Osteoblast (primary cell): ENCODE results near the gene RAD51B. TPM values are rescaled to one million over a fixed set of nuclear protein-coding genes. Genes with fewer than 3 reads are reported as not detected.

Experiments used
- DNase-seq: peaks from one replicate; pipeline ENCODE4 v3.0.0; 2011; ENCODE audit warnings: low spot score, mixed read lengths; ENCODE audit not compliant: insufficient read length; ENCODE audit errors: missing footprints
- H2AFZ ChIP-seq: 2 replicates; pipeline ENCODE4 v1.6.0; 2011; ENCODE audit warnings: mild to moderate bottlenecking, low read length
- H3K27ac ChIP-seq: 2 replicates; pipeline ENCODE4 v1.5.1; 2011; ENCODE audit warnings: mild to moderate bottlenecking, low read depth, low read length, moderate library complexity
- H3K27me3 ChIP-seq: 2 replicates; pipeline ENCODE4 v1.6.0; 2012; ENCODE audit warnings: mild to moderate bottlenecking, control low read depth, inconsistent platforms, low read length, moderate library complexity; ENCODE audit not compliant: insufficient read depth
- H3K36me3 ChIP-seq: 2 replicates; pipeline ENCODE4 v1.5.1; 2011; ENCODE audit warnings: mild to moderate bottlenecking, low read length, control low read depth, moderate library complexity; ENCODE audit not compliant: insufficient read depth
- H3K4me1 ChIP-seq: 2 replicates; pipeline ENCODE4 v1.5.1; 2011; ENCODE audit warnings: mild to moderate bottlenecking, low read length, control low read depth, moderate library complexity; ENCODE audit not compliant: insufficient read depth
- H3K4me2 ChIP-seq: 2 replicates; pipeline ENCODE4 v1.6.0; 2011; ENCODE audit warnings: mild to moderate bottlenecking, low read length; ENCODE audit not compliant: insufficient read depth
- H3K4me3 ChIP-seq: fragments of 200-600 bp; sonication (generic); 3 replicates; pipeline ENCODE4 v1.5.1; 2012; ENCODE audit warnings: mild to moderate bottlenecking, low read length, inconsistent platforms; ENCODE audit not compliant: insufficient read depth
- H3K79me2 ChIP-seq: 2 replicates; pipeline ENCODE4 v1.6.0; 2012; ENCODE audit warnings: mild to moderate bottlenecking, low read length, control low read depth, inconsistent platforms; ENCODE audit not compliant: insufficient read depth
- H3K9me3 ChIP-seq: 2 replicates; pipeline ENCODE4 v1.5.1; 2011; ENCODE audit warnings: low read depth, low read length, control low read depth
- H4K20me1 ChIP-seq: 2 replicates; pipeline ENCODE4 v1.6.0; 2012; ENCODE audit warnings: mild to moderate bottlenecking, low read length, control low read depth; ENCODE audit not compliant: insufficient read depth
- total RNA-seq: library from RNA; depleted of rRNA; stranded (reverse); fragments of >200 nt; gene quantifications from 2 replicates; pipeline ENCODE4 v1.2.3, GENCODE V29; 2012
- TF ChIP-seq, protein P1 (sequence below): IDR thresholded peaks from 2 replicates; pipeline ENCODE4 v1.5.1; 2011; ENCODE audit warnings: mild to moderate bottlenecking, low read depth, low read length, moderate library complexity; ENCODE audit errors: extremely low read depth

RAD51B gene
- total RNA-seq, 1 donor = 13.8 TPM

DNA sequence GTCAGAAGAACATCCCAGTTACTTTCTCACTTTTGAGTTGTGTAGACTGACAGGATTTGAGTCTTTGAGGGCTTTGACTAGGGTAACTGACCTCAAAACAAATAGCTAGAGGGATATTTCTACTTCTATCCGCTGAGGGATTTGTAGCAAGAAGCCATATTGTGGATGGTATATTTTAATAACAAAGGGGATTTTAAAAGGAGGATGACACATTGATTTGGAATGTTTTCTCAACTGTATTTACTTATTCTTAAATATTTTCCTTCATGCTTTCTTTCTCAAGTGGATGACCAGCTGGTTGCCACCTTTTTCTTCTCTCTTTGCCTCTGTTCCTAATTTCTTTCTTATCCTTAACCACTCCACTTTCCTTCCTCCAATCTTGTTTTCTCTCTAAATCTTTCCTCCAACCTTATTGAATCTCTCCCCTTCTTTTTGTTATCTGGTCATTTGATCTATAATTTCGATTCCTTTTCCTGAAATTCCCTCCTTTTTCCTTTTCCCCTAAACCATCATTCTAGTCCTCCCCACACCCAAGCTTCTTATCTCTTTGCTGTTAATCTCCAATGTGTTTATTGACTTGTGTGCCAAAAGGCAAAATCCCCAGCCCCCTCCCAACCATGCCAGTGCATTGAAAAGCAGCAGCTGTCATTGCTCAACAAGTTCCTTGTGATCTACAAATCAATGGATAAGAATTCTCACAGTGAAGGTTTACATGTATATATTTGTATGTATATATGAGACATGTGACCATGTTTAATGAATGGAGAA is 411.6 kb downstream of the RAD51B start:
- H3K4me2 ChIP-seq = peak overlapping the region; percentile 59
- no peaks in the 10 kb centered on the region for H3K36me3 ChIP-seq
- peak overlapping the region; percentile 94 for H3K27ac ChIP-seq
- H3K4me3 ChIP-seq = peak overlapping the region; percentile 15
- no peaks in the 10 kb centered on the region for H3K79me2 ChIP-seq
- H3K4me1 ChIP-seq = peaks cover 35% of the 10 kb centered on the region
- H2AFZ ChIP-seq = no peak overlapping the region
- no peaks in the 10 kb centered on the region for H3K27me3 ChIP-seq
- no peak for DNase-seq
- TF ChIP-seq, protein P1, sequence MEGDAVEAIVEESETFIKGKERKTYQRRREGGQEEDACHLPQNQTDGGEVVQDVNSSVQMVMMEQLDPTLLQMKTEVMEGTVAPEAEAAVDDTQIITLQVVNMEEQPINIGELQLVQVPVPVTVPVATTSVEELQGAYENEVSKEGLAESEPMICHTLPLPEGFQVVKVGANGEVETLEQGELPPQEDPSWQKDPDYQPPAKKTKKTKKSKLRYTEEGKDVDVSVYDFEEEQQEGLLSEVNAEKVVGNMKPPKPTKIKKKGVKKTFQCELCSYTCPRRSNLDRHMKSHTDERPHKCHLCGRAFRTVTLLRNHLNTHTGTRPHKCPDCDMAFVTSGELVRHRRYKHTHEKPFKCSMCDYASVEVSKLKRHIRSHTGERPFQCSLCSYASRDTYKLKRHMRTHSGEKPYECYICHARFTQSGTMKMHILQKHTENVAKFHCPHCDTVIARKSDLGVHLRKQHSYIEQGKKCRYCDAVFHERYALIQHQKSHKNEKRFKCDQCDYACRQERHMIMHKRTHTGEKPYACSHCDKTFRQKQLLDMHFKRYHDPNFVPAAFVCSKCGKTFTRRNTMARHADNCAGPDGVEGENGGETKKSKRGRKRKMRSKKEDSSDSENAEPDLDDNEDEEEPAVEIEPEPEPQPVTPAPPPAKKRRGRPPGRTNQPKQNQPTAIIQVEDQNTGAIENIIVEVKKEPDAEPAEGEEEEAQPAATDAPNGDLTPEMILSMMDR = no peak
- no peaks in the 10 kb centered on the region for H3K9me3 ChIP-seq
- no peaks in the 10 kb centered on the region for H4K20me1 ChIP-seq

DNA sequence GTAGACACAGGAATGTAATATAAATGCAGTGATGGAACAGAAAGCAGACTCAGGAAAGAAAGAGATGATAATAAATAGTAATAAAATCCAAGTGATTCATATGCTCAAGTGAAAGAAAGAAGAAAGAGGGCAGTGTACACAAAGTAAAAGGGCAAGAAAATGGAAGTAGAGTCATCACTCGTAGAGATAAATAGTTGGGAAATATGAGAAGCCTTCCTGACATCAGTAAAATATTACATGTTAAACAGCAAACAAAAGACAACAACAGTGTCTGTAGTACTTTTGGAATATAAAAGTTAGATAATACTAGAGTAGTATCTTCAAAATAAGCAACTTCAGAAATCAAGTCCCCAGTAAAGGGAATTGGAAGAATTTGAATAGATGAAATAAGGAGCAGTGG is 412.3 kb downstream of the RAD51B start:
- H2AFZ ChIP-seq = no peak overlapping the region
- peak overlapping the region; percentile 94 for H3K27ac ChIP-seq
- H4K20me1 ChIP-seq = no peaks in the 10 kb centered on the region
- no peaks in the 10 kb centered on the region for H3K9me3 ChIP-seq
- no peak for DNase-seq
- TF ChIP-seq, protein P1 = no peak
- H3K36me3 ChIP-seq = no peaks in the 10 kb centered on the region
- H3K27me3 ChIP-seq = no peaks in the 10 kb centered on the region
- no peak overlapping the region for H3K4me3 ChIP-seq
- H3K4me2 ChIP-seq = peak overlapping the region; percentile 59
- peaks cover 35% of the 10 kb centered on the region for H3K4me1 ChIP-seq
- no peaks in the 10 kb centered on the region for H3K79me2 ChIP-seq

DNA sequence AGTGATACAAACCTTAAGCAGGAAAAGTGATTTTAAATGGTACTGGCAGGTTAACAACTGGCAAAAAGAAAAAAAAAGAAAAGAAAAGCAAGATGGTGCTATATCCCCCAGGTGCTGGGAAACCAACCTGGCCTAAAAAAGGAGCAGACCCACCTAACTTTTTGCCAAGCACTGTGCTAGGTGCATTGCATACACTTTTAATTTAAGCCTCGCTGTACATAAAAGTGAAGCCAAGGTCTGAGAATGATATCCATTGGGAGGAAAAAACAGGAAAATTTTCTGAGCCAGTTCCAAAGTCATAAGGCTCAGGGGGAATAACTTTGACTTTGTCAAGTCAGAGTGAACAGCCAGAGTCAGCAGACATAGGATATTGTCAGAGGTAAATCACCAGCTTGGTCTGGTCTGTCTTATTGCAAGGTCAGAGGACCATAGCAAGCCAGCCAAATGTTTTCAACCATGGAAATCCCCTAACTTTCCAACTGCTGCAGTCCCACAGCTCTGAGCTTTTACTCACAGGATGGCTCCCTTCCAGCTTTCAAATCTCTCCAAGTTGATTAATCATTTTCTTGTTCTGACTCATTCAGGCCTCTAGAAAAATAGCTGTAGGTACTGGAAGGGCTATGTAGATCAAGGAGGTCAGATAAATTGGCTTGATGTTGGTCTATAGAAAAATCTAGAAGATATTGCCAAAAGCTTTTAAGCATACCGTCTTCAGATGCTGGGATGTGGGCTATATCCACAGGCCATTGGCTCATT is 412.9 kb downstream of the RAD51B start:
- Histone ChIP-seq H3K4me3 (no peak overlapping the region), H3K27me3 (no peaks in the 10 kb centered on the region), H3K79me2 (no peaks in the 10 kb centered on the region), H3K4me2 (peak overlapping the region; percentile 59), H2AFZ (no peak overlapping the region), H3K4me1 (peaks cover 35% of the 10 kb centered on the region), H3K27ac (peak overlapping the region; percentile 94), H3K36me3 (no peaks in the 10 kb centered on the region), H4K20me1 (no peaks in the 10 kb centered on the region), H3K9me3 (no peaks in the 10 kb centered on the region)
- TF ChIP-seq, protein P1 = no peak
- peak; percentile 66 for DNase-seq
